HepG2 (cell line): Measurements from ENCODE around the gene TTLL11. TPM values are rescaled to one million over a fixed set of nuclear protein-coding genes. Genes with fewer than 3 reads are reported as not detected.

Experiments used
- EP300 ChIP-seq, 3 experiments: sonication (generic) in 1 of 3; formaldehyde crosslinking in 1 of 3; IDR thresholded peaks; 2 replicates each; pipeline versions ENCODE4 v1.5.1 to v1.6.1; 2011 to 2020; ENCODE audit warnings: low read depth in 2 of 3, low read length in 2 of 3, borderline replicate concordance in 1 of 3, improper control_type of control experiment in 1 of 3, mild to moderate bottlenecking in 1 of 3, missing genetic modification reagents in 1 of 3, moderate library complexity in 1 of 3
- FOXJ3 ChIP-seq: sonication (generic); formaldehyde crosslinking; IDR thresholded peaks from 2 replicates; pipeline ENCODE4 v1.4.0; 2020; ENCODE audit warnings: missing genetic modification reagents, mild to moderate bottlenecking, borderline replicate concordance
- FUBP1 ChIP-seq: sonication (generic); formaldehyde crosslinking; IDR thresholded peaks from 2 replicates; pipeline ENCODE4 v1.5.1; 2020; ENCODE audit warnings: missing genetic modification reagents, mild to moderate bottlenecking, borderline replicate concordance
- GATAD2A ChIP-seq: IDR thresholded peaks from 2 replicates; pipeline ENCODE4 v1.6.1; 2016
- IRX3 ChIP-seq: sonication (generic); formaldehyde crosslinking; IDR thresholded peaks from 2 replicates; pipeline ENCODE4 v1.8.1; 2023; ENCODE audit warnings: mild to moderate bottlenecking, low read depth, missing genetic modification reagents, borderline replicate concordance
- JARID2 ChIP-seq: sonication (generic); formaldehyde crosslinking; IDR thresholded peaks from 2 replicates; pipeline ENCODE4 v1.8.1; 2023; ENCODE audit warnings: missing genetic modification reagents, inconsistent platforms; ENCODE audit not compliant: insufficient replicate concordance
- KAT2B ChIP-seq: fragments of 150-350 bp; IDR thresholded peaks from 2 replicates; pipeline ENCODE4 v1.6.1; 2014; ENCODE audit warnings: low read depth, low read length, borderline replicate concordance
- KLF11 ChIP-seq: IDR thresholded peaks from 2 replicates; pipeline ENCODE4 v1.6.1; 2016; ENCODE audit warnings: missing compliant biosample characterization
- MBD4 ChIP-seq: IDR thresholded peaks from 2 replicates; pipeline ENCODE4 v1.6.1; 2012; ENCODE audit warnings: low read length, inconsistent platforms, borderline replicate concordance
- MBNL3 ChIP-seq: fragments of 250-450 bp; sonication (Bioruptor Pico); conservative IDR thresholded peaks from 2 replicates; pipeline ENCODE4 v1.8.0; 2022; ENCODE audit warnings: mild to moderate bottlenecking, inconsistent platforms
- MEF2D ChIP-seq: sonication (generic); formaldehyde crosslinking; IDR thresholded peaks from 2 replicates; pipeline ENCODE4 v1.5.1; 2020; ENCODE audit warnings: mild to moderate bottlenecking, missing genetic modification reagents
- MIER2 ChIP-seq: IDR thresholded peaks from 2 replicates; pipeline ENCODE4 v1.6.1; 2016; ENCODE audit warnings: missing biosample characterization, missing genetic modification reagents
- NFYC ChIP-seq: IDR thresholded peaks from 2 replicates; pipeline ENCODE4 v1.6.1; 2016; ENCODE audit warnings: missing genetic modification reagents, missing compliant biosample characterization
- RXRB ChIP-seq: IDR thresholded peaks from 2 replicates; pipeline ENCODE4 v1.6.1; 2016; ENCODE audit warnings: borderline replicate concordance, missing genetic modification reagents, missing compliant biosample characterization
- ZFYVE20 ChIP-seq: sonication (generic); formaldehyde crosslinking; IDR thresholded peaks from 2 replicates; pipeline ENCODE4 v1.8.0; 2023; ENCODE audit warnings: low read depth, mild to moderate bottlenecking, moderate library complexity, missing genetic modification reagents, borderline replicate concordance
- ZKSCAN8 ChIP-seq: IDR thresholded peaks from 2 replicates; pipeline ENCODE4 v1.6.1; 2016; ENCODE audit warnings: borderline replicate concordance, missing genetic modification reagents, missing compliant biosample characterization
- ZNF180 ChIP-seq: sonication (generic); formaldehyde crosslinking; IDR thresholded peaks from 2 replicates; pipeline ENCODE4 v1.4.0; 2020; ENCODE audit warnings: low read depth, missing genetic modification reagents, borderline replicate concordance
- ZNF292 ChIP-seq: sonication (generic); formaldehyde crosslinking; IDR thresholded peaks from 2 replicates; pipeline ENCODE4 v1.8.1; 2022; ENCODE audit warnings: mild to moderate bottlenecking, low read depth, missing genetic modification reagents, borderline replicate concordance
- ZNF383 ChIP-seq: sonication (generic); formaldehyde crosslinking; IDR thresholded peaks from 2 replicates; pipeline ENCODE4 v1.4.0; 2020; ENCODE audit warnings: missing genetic modification reagents, mild to moderate bottlenecking, borderline replicate concordance
- ZNF431 ChIP-seq: sonication (generic); formaldehyde crosslinking; IDR thresholded peaks from 2 replicates; pipeline ENCODE4 v1.9.0; 2022; ENCODE audit warnings: missing genetic modification reagents, low read depth, mild to moderate bottlenecking, borderline replicate concordance
- ZNF451 ChIP-seq: sonication (generic); formaldehyde crosslinking; IDR thresholded peaks from 2 replicates; pipeline ENCODE4 v1.5.0; 2020; ENCODE audit warnings: mild to moderate bottlenecking, missing genetic modification reagents
- ZNF563 ChIP-seq: sonication (generic); formaldehyde crosslinking; IDR thresholded peaks from 2 replicates; pipeline ENCODE4 v1.8.0; 2022; ENCODE audit warnings: mild to moderate bottlenecking, moderate library complexity, missing genetic modification reagents
- ZNF740 ChIP-seq: sonication (generic); formaldehyde crosslinking; IDR thresholded peaks from 2 replicates; pipeline ENCODE4 v1.4.0; 2020; ENCODE audit warnings: missing genetic modification reagents
- ZNF773 ChIP-seq: sonication (generic); formaldehyde crosslinking; IDR thresholded peaks from 2 replicates; pipeline ENCODE4 v1.4.0; 2020; ENCODE audit warnings: missing genetic modification reagents, borderline replicate concordance
- polyA plus RNA-seq, 8 experiments: library from polyadenylated mRNA; depleted of rRNA in 3 of 8; stranded (reverse) in 7 of 8; unstranded in 1 of 8; fragments of >200 nt; fragmentation: Illumina TruSeq in 4 of 8; extraction: Trizol in 4 of 8; gene quantifications; 2 replicates each; pipeline versions ENCODE4 v1.2.1 to v1.2.3, GENCODE V29; 2011 to 2016; ENCODE audit warnings: low read depth in 4 of 8, missing spikeins in 1 of 8, mixed read lengths in 1 of 8; ENCODE audit not compliant: insufficient read depth in 1 of 8
- total RNA-seq, 5 experiments: library from RNA; depleted of rRNA; stranded (reverse); fragments of >200 nt; fragmentation: Illumina TruSeq; extraction: Trizol; gene quantifications; 2 replicates each; pipeline ENCODE4 v1.2.3, GENCODE V29; 2016; ENCODE audit warnings: low read depth in 1 of 5
- TF ChIP-seq, protein P1 (sequence below): fragments of 450-650 bp; IDR thresholded peaks from 2 replicates; pipeline ENCODE4 v1.6.1; 2017; ENCODE audit warnings: mild to moderate bottlenecking
- TF ChIP-seq, protein P2 (sequence below): sonication (generic); formaldehyde crosslinking; IDR thresholded peaks from 2 replicates; pipeline ENCODE4 v1.4.0; 2020; ENCODE audit warnings: mild to moderate bottlenecking, missing genetic modification reagents

The TTLL11 gene
- total and polyA plus RNA-seq, 2 of the 13 experiments (the other 11 are each of a cell fraction or from before 2014, with no cell fraction given) = 4.5 to 5.2 TPM

GRCh38 chr9:121942313-121942712 lies 150.8 kb downstream of the TTLL11 start (continued):
- no peak for TF ChIP-seq ZNF773 (CRISPR knock-in tag)
- no peak for TF ChIP-seq MEF2D
- no peak for TF ChIP-seq MBNL3
- no peak for TF ChIP-seq NFYC (CRISPR knock-in tag)
- TF ChIP-seq FOXJ3 (CRISPR knock-in tag) = no peak
- no peak for TF ChIP-seq ZNF383
- no peak for TF ChIP-seq ZNF451 (CRISPR knock-in tag)
- TF ChIP-seq, protein P1, sequence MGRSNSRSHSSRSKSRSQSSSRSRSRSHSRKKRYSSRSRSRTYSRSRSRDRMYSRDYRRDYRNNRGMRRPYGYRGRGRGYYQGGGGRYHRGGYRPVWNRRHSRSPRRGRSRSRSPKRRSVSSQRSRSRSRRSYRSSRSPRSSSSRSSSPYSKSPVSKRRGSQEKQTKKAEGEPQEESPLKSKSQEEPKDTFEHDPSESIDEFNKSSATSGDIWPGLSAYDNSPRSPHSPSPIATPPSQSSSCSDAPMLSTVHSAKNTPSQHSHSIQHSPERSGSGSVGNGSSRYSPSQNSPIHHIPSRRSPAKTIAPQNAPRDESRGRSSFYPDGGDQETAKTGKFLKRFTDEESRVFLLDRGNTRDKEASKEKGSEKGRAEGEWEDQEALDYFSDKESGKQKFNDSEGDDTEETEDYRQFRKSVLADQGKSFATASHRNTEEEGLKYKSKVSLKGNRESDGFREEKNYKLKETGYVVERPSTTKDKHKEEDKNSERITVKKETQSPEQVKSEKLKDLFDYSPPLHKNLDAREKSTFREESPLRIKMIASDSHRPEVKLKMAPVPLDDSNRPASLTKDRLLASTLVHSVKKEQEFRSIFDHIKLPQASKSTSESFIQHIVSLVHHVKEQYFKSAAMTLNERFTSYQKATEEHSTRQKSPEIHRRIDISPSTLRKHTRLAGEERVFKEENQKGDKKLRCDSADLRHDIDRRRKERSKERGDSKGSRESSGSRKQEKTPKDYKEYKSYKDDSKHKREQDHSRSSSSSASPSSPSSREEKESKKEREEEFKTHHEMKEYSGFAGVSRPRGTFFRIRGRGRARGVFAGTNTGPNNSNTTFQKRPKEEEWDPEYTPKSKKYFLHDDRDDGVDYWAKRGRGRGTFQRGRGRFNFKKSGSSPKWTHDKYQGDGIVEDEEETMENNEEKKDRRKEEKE = no peak
- TF ChIP-seq GATAD2A (CRISPR knock-in tag) = peak; percentile 88
- no peak for TF ChIP-seq JARID2 (CRISPR knock-in tag)
- peak; percentile 35; the same call in 1 of the 2 replicates for TF ChIP-seq ZKSCAN8
- no peak for TF ChIP-seq ZNF740
- TF ChIP-seq IRX3 = no peak
- no peak for TF ChIP-seq KAT2B
- no peak for TF ChIP-seq ZNF563 (CRISPR knock-in tag)
- no peak for TF ChIP-seq FUBP1 (CRISPR knock-in tag)
- TF ChIP-seq, protein P2, sequence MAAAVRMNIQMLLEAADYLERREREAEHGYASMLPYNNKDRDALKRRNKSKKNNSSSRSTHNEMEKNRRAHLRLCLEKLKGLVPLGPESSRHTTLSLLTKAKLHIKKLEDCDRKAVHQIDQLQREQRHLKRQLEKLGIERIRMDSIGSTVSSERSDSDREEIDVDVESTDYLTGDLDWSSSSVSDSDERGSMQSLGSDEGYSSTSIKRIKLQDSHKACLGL (CRISPR knock-in tag) = no peak
- no peak for TF ChIP-seq MIER2 (CRISPR knock-in tag)
- TF ChIP-seq ZNF431 (CRISPR knock-in tag) = no peak
- no peak for TF ChIP-seq MBD4
- TF ChIP-seq ZNF292 (CRISPR knock-in tag) = no peak
- TF ChIP-seq ZNF180 (CRISPR knock-in tag) = no peak
- peak in 1 of 2 experiments; percentile 57; a peak in 1 of 4 replicates for TF ChIP-seq EP300 (IDR thresholded peaks at IDR 0.05; ENCODE audit: low read depth in 2 of 2, low read length in 2 of 2)
- TF ChIP-seq EP300 (CRISPR knock-in tag; IDR thresholded peaks at IDR 0.05; ENCODE audit: borderline replicate concordance) = no peak
- no peak for TF ChIP-seq ZFYVE20 (CRISPR knock-in tag)
- no peak for TF ChIP-seq KLF11 (CRISPR knock-in tag)
- TF ChIP-seq RXRB (CRISPR knock-in tag) = 0 out of 2 replicates have a peak, but pooled peaks have one; percentile 28
